Measurements from ENCODE around the gene BTN1A1. TPM values are rescaled to one million over a fixed set of nuclear protein-coding genes. Genes with fewer than 3 reads are reported as not detected.

Gene BTN1A1
- total and polyA plus RNA-seq, 9 of the 15 experiments (the other 6 are each of a cell fraction or from before 2014, with no cell fraction given): 0.01 to 0.15 (median 0.06) TPM; not detected in 4

DNA sequence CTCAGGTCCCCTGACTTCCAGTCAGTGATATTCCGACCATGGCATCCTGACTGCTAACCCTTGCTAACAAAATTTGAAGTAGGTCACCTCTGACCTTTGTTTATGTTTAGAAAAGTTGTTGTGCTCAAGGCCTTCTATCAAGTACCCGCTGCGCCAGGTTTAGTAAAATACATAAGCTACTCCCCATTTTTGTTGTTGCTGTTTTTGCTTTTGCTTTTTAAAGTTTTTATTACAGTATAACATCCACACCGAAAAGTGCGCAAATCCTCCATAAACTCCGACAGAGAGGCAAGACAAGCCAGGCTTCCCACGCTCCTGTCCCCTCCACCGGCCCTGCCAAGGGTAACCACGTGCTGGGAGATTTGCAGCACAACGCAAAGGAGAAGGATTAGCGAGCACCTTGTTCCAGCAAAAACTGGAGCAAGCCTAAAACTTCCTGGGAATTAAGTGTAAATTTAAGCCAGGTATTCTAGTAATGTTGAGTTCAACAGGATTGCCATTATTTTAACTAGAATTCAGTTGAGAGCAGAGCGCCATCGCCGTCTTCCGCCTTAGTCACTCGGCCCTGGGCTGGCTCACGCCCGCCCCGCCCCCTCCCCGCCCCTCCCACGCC is 20.2 kb downstream of the BTN1A1 start (continued):
- TF ChIP-seq NR2C1 (IDR thresholded peaks at IDR 0.05) (peak; percentile 64), NR2C1 (tag; IDR thresholded peaks at IDR 0.05) (peak; percentile 88), ELK1 (CRISPR knock-in tag; IDR thresholded peaks at IDR 0.05) (no peak), PBX2 (CRISPR knock-in tag; IDR thresholded peaks at IDR 0.05; ENCODE audit: low read depth) (no peak), PBX2 (tag; conservative IDR thresholded peaks at IDR 0.05; ENCODE audit: low read depth) (peak; percentile 47), SREBF1 (IDR thresholded peaks at IDR 0.05; ENCODE audit: borderline replicate concordance, low read depth, low read length) (no peak), NFXL1 (CRISPR knock-in tag; IDR thresholded peaks at IDR 0.05) (peak; percentile 92), BRD4 (IDR thresholded peaks at IDR 0.05) (peak; percentile 36; the same call in 1 of the 2 replicates), MLLT1 (IDR thresholded peaks at IDR 0.05) (peak in 1 of 2 experiments; percentile 40; a peak in 2 of 4 replicates), NFE2L1 (tag; IDR thresholded peaks at IDR 0.05; ENCODE audit: borderline replicate concordance, low read depth) (peak; percentile 35; the same call in 1 of the 2 replicates), MCM3 (IDR thresholded peaks at IDR 0.05) (no peak), HLTF (IDR thresholded peaks at IDR 0.05) (no peak)
- TF ChIP-seq, protein P1, sequence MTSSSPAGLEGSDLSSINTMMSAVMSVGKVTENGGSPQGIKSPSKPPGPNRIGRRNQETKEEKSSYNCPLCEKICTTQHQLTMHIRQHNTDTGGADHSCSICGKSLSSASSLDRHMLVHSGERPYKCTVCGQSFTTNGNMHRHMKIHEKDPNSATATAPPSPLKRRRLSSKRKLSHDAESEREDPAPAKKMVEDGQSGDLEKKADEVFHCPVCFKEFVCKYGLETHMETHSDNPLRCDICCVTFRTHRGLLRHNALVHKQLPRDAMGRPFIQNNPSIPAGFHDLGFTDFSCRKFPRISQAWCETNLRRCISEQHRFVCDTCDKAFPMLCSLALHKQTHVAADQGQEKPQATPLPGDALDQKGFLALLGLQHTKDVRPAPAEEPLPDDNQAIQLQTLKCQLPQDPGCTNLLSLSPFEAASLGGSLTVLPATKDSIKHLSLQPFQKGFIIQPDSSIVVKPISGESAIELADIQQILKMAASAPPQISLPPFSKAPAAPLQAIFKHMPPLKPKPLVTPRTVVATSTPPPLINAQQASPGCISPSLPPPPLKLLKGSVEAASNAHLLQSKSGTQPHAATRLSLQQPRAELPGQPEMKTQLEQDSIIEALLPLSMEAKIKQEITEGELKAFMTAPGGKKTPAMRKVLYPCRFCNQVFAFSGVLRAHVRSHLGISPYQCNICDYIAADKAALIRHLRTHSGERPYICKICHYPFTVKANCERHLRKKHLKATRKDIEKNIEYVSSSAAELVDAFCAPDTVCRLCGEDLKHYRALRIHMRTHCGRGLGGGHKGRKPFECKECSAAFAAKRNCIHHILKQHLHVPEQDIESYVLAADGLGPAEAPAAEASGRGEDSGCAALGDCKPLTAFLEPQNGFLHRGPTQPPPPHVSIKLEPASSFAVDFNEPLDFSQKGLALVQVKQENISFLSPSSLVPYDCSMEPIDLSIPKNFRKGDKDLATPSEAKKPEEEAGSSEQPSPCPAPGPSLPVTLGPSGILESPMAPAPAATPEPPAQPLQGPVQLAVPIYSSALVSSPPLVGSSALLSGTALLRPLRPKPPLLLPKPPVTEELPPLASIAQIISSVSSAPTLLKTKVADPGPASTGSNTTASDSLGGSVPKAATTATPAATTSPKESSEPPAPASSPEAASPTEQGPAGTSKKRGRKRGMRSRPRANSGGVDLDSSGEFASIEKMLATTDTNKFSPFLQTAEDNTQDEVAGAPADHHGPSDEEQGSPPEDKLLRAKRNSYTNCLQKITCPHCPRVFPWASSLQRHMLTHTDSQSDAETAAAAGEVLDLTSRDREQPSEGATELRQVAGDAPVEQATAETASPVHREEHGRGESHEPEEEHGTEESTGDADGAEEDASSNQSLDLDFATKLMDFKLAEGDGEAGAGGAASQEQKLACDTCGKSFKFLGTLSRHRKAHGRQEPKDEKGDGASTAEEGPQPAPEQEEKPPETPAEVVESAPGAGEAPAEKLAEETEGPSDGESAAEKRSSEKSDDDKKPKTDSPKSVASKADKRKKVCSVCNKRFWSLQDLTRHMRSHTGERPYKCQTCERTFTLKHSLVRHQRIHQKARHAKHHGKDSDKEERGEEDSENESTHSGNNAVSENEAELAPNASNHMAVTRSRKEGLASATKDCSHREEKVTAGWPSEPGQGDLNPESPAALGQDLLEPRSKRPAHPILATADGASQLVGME (CRISPR knock-in tag; IDR thresholded peaks at IDR 0.05): peak; percentile 93; the same call in 1 of the 2 replicates
